SH-SY5Y (cell line): ENCODE measurements around the gene NOC2L.

Experiments
- GATA2 ChIP-seq: IDR thresholded peaks from 2 replicates; pipeline ENCODE4 v1.6.1; 2011; ENCODE audit warnings: mild to moderate bottlenecking, low read depth, low read length
- GATA3 ChIP-seq: IDR thresholded peaks from 2 replicates; pipeline ENCODE4 v1.6.1; 2011; ENCODE audit warnings: low read depth, mild to moderate bottlenecking, low read length, moderate library complexity

Gene NOC2L

GRCh38 chr1:962381-963300 lies 3.6 kb upstream of the NOC2L start:
- TF ChIP-seq GATA2, result no peak
- no peak for TF ChIP-seq GATA3

DNA sequence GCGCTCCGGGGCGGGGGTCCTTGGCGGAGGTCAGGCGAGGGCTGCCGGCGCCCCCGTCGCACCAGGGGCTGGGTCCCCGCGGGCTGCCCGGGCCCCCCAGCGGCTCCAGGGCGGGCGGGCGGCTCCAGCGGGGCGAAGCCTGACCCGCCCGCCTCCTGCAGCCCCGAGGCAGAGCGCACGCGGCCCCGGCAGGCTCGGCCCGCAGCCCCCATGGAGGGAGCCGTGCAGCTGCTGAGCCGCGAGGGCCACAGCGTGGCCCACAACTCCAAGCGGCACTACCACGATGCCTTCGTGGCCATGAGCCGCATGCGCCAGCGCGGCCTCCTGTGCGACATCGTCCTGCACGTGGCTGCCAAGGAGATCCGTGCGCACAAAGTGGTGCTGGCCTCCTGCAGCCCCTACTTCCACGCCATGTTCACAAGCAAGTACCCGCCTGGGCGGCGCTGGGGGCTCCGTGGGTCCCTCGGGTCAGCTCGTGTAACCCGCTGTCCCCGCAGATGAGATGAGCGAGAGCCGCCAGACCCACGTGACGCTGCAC lies 2.1 kb upstream of the NOC2L start:
- TF ChIP-seq GATA2, result no peak
- no peak for TF ChIP-seq GATA3

- TF ChIP-seq GATA2, result no peak
- no peak for TF ChIP-seq GATA3
Observed at GRCh38 chr1:960363-961131, 1.5 kb upstream of the NOC2L start, which contains the start of gene KLHL17. TSS of gene KLHL17 (plus strand) at chr1:960584. CDS start at chr1:960694, 110 bp downstream.

GRCh38 chr1:959731-960362 lies 791 bp upstream of the NOC2L start:
- TF ChIP-seq GATA3, result no peak
- TF ChIP-seq GATA2, result no peak

DNA sequence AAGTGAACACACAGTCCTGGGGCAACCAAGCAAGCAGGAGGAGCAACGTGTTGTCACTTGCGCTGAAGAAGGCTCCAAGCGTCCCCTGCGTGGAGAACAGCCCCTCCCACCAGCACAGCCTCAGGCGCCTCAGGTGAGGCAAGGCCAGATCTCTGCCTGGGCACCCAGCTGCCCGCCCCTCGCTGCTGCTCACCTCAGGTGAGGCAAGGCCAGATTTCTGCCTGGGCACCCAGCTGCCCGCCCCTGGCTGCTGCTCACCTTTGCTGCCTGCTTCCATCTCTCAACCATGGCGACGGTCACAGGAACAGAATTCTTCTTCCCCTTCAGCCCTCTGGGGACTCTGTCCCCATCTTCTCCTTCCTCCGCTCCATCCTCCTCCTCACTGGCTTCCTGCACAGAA lies 2.4 kb downstream of the NOC2L start:
- no peak for TF ChIP-seq GATA3
- no peak for TF ChIP-seq GATA2

GRCh38 chr1:955474-955873 lies 3.6 kb downstream of the NOC2L start:
- no peak for TF ChIP-seq GATA3
- TF ChIP-seq GATA2, result no peak

DNA sequence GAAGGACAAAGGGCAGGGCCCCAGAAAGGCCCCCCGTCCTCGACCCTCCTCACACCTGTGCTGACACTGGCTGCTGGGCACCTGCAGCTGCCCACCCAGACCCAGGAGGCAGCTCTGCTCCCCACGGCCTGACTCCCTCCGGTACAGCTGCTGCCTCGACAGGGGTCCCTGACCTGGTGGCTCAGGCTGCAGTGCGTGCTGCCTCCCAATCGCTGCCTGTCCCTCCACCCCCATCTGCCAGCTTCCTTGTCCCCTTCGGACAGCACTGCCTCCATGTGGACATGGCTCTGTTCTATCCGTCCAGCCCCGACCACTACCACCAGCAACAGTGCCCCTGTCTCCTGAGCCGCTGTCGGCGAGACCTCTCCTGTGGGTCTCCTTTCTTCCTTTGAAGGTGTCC lies 4.1 kb downstream of the NOC2L start:
- TF ChIP-seq GATA2, result no peak
- no peak for TF ChIP-seq GATA3

DNA sequence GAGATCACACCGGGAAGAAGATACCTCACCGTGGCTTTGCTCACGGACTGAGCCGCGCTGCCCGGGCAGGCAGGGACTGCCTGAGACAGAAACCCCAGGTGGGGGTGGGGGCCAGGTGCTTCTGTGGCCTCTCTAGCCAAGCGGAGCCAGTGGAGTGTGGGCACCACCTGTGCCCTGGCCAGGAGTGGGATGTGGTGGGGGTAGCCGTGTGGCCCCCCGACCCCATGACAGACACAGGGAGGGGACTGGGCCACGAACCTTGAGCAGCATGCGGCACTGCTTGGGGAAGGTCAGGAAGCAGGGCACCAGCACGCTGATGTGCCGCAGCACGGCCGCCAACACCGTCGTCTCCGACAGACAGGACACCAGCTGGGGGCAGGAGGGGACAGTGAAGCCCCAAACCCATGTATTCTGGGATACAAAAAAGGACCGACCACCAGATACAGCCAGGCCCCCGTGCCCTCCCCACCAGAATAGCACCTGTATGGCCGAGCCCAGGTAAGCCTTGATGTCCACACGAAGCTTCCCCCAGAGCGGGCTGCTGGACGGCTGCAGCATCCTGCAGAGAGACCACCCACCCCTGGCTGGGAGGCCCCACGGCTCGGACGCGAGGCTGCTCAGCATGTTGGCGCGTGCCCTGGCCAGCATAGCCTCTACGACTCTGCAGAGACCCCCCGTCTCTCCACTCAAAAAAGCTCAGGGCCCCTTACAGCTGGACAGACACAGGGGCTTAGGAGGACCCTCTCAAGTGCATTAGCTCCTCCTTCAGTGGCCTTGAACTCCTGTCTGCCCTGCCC lies 5.3 kb downstream of the NOC2L start:
- TF ChIP-seq GATA3 (no peak), GATA2 (no peak)

GRCh38 chr1:952603-953002 lies 6.5 kb downstream of the NOC2L start:
- no peak for TF ChIP-seq GATA2
- TF ChIP-seq GATA3, result no peak

DNA sequence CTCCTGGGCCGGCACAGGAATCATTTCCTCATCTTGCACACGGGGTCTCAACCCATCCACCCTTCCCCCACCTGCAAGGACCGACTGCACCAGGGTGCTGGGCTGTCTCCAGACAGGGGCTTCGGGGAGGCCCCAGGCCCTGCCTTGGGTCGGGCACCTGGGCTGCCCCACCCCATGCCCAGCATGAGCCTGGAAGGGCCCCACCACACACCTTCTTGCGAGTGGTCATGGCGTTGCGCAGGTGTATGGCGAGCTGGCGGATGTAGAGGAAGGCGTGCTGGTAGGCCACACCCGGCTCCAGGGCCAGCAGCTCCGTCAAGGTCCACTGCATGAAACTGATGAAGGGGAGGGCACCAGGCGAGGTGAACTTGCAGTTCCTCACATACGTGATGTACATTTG lies 6.9 kb downstream of the NOC2L start:
- no peak for TF ChIP-seq GATA3
- TF ChIP-seq GATA2, result no peak

GRCh38 chr1:951364-951763 lies 7.7 kb downstream of the NOC2L start:
- TF ChIP-seq GATA3 (no peak), GATA2 (no peak)

- TF ChIP-seq GATA2 (no peak), GATA3 (no peak)
Observed at GRCh38 chr1:950881-951280, 8.2 kb downstream of the NOC2L start.

DNA sequence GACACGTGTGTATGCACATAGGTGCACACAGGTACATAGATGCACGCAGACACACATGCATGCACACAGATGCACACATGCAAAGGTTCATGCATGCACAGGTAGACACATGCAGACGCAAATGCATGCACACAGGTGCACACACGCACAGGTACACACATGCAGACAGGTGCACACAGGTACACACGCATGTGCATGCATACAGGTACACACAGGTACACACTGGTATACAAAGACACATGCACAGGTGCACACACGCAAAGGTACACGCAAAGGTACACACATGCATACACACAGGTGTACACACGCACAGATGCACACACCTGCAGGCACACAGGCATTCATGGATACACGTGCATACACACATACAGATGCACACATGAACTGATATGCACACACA lies 8.8 kb downstream of the NOC2L start:
- no peak for TF ChIP-seq GATA2
- no peak for TF ChIP-seq GATA3

GRCh38 chr1:947958-948357 lies 11.1 kb downstream of the NOC2L start:
- TF ChIP-seq GATA2 (no peak), GATA3 (no peak)
